OCI-LY7 (cell line): ENCODE measurements around the gene ZBTB20.

Experiments
- CTCF ChIP-seq: fragments of 200-600 bp; sonication (generic); conservative IDR thresholded peaks from 2 replicates; pipeline ENCODE4 v1.5.1; 2014; ENCODE audit warnings: mild to moderate bottlenecking, antibody characterized with exemption, low read length, moderate library complexity, mixed read lengths
- EZH2phosphoT487 ChIP-seq: fragments of 200-600 bp; sonication (generic); IDR thresholded peaks from 2 replicates; pipeline ENCODE4 v1.6.1; 2018; ENCODE audit warnings: low read depth, borderline replicate concordance, mild to moderate bottlenecking, mixed run types, antibody characterized with exemption, low read length, moderate library complexity, mixed read lengths

GRCh38 chr3:114686621-114687020, 460.5 kb downstream of the ZBTB20 start:
- TF ChIP-seq CTCF (no peak), EZH2phosphoT487 (no peak)
